MM.1S (cell line): Measurements from ENCODE around the gene B4GALT5.

ENCODE experiments used
- CTCF ChIP-seq: fragments of 300-600 bp; sonication (generic); IDR thresholded peaks from 2 replicates; pipeline ENCODE4 v1.5.1; 2016; ENCODE audit warnings: antibody characterized with exemption, low read length, mixed read lengths
- EZH2 ChIP-seq: fragments of 300-600 bp; sonication (generic); optimal IDR thresholded peaks from 2 replicates; pipeline ENCODE3; 2017; ENCODE audit warnings: low read depth, mild to moderate bottlenecking, antibody characterized with exemption, low read length, mixed read lengths
- EZH2phosphoT487 ChIP-seq: fragments of 300-600 bp; sonication (generic); IDR thresholded peaks from 2 replicates; pipeline ENCODE4 v1.6.1; 2018; ENCODE audit warnings: antibody characterized with exemption, low read length

GRCh38 chr20:49647550-49647949 is 66.1 kb downstream of the B4GALT5 start:
- no peak for TF ChIP-seq CTCF
- no peak for TF ChIP-seq EZH2phosphoT487
- TF ChIP-seq EZH2: no peak
